UCSD-AML1 (cell line): ENCODE results near the gene EFNB1.
A peak's percentile ranks its signal among the peaks of the same experiment; 100 is the strongest.
"Not testable (repeated sequence)": the region's sequence is repeated elsewhere in the genome, so short reads cannot be mapped to it uniquely, and the experiment has no call there.

ENCODE experiments used
- DNase-seq: peaks from one replicate; lab custom pipeline; 2025; ENCODE audit not compliant: unreplicated experiment; lab: John Stamatoyannopoulos, UW

Gene EFNB1

DNA sequence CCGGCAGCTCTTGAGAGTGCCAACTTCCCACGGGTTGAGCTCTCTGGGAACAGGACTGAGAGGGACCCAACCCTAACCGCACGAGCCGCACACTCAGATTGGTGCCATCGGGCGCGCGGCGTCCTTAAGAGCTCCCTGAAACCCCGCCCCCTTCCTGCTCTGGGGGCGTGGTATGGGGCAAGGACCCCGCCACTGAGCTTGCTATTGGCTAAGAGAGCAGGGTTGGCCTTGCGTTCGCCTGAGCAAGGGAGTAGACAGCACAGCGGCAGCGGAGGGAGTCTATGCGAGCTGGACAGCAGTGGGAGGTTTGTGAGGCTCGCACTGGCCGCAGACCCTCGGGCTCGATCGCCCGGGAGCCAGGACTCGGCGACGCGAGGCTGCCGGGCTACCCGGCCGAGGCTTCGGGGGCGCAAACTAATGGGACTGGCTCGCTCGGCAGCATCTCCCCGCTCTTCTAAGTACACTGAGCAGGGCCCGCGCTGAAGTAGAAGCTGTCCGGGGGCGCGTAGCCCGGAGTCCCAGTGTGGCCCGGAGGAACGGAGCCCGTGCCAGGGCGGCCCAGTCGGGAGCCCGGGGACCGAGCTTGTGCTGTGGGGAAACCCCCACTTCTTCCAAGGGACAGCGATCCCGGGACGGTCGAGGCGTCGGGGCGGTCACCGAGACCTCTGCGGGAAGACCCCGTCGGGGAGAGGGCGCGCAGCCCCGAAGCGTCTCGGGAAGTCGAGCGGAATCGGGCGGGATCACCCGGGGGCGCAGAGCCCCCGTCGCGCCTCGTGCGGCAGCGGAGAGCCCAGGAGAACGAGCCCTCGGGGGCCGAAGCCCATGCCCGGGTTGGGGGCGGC lies at the start of gene EFNB1:
EFNB1 (plus strand) TSS at position 282 of the 842 bp plus-strand sequence. CDS start 756 bp downstream, outside the sequence.
- DNase-seq = peak; percentile 90

- DNase-seq = not testable (repeated sequence)
Measured at GRCh38 chrX:68781295-68781694, 47.5 kb upstream of the EFNB1 start.

- DNase-seq = no peak
Measured at GRCh38 chrX:68784816-68785215, 44.0 kb upstream of the EFNB1 start.

DNA sequence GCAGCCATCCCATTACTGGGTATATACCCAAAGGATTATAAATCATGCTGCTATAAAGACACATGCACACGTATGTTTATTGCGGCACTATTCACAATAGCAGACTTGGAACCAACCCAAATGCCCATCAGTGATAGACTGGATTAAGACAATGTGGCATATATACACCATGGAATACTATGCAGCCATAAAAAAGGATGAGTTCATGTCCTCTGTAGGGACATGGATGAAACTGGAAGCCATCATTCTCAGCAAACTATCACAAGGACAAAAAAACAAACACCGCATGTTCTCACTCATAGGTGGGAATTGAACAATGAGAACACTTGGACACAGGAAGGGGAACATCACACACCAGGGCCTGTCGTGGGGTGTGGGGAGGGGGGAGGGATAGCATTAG lies 42.2 kb upstream of the EFNB1 start:
- DNase-seq = not testable (repeated sequence)

DNA sequence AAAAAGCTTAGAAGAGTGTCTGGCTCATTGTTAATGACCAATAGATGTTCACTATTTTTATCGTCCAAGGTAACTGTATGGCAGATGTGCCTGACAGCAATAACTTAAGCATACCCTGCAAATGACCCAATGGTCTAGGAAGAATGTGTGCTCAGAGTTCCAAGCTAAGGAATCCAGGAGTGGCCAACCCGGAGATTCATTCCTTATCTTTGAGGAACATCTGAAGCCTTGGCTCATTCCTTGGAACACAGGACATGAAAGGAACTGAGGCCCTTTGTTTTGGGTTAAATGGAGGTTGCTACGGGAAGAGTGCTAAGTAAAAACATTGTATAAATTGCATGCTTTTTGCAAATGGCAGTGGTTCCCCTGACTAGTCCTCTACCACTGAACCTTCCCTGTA lies 38.9 kb upstream of the EFNB1 start:
- no peak for DNase-seq

GRCh38 chrX:68792083-68792482 lies 36.7 kb upstream of the EFNB1 start:
- DNase-seq = no peak

DNA sequence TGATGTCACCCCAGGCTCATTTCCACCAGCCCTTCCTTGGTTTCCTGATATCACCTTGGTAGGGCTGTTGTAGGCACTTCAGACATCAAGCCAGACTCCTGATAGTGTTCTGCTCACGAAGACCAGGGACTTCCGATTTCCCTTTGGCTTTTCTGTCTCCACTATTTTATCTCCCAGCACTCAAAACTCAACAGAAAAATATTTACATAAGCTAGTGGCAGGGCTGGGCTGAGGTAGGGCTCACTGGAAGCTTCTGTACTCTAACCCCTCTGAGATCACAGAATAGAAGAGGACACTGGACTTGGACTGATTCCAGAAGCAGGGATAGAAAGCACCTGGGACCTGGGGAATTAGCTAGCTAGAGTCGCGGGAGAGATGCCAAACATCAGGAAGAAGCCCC lies 34.4 kb upstream of the EFNB1 start:
- no peak for DNase-seq

DNA sequence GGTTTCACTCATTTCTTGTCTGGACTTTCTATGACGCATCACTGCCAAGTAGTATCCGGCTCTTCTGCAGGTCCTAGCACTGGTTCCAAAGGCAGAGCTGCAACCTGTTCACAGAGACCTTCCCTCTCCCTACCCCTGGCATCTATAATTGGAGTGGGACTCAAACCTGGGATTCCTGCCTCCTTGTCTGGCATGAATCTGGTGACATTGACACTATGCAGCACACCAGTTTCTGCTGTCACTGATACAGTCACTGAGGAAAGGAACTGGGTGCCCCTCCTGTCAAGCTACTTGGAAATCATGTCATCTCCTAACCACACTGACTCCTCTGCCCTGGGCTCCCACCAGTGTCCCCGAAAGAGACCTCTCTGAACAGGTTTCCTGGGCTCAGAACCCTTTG lies 33.1 kb upstream of the EFNB1 start:
- DNase-seq = no peak

GRCh38 chrX:68798400-68798799 lies 30.4 kb upstream of the EFNB1 start:
- not testable (repeated sequence) for DNase-seq

- no peak for DNase-seq
Measured at GRCh38 chrX:68801737-68802290, 27.0 kb upstream of the EFNB1 start.

DNA sequence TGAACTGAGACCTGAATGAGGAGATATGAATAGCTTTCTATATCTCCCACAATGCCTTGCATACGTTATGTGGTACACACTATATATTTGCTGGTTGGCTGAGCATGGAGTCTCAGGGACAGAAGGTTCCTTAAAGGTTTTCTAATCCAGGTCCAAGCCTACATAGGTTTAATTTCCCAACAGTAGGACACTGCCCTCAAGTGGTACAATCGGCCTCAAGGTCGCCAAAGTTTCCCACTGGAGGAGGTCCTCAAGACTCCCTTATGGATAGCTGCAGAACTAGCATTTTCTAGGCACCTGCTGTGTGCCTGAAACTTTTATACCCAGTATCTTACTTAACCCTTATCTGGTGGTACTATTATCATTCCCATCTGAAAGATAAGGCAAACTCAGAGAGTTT lies 21.0 kb upstream of the EFNB1 start:
- DNase-seq = no peak

DNA sequence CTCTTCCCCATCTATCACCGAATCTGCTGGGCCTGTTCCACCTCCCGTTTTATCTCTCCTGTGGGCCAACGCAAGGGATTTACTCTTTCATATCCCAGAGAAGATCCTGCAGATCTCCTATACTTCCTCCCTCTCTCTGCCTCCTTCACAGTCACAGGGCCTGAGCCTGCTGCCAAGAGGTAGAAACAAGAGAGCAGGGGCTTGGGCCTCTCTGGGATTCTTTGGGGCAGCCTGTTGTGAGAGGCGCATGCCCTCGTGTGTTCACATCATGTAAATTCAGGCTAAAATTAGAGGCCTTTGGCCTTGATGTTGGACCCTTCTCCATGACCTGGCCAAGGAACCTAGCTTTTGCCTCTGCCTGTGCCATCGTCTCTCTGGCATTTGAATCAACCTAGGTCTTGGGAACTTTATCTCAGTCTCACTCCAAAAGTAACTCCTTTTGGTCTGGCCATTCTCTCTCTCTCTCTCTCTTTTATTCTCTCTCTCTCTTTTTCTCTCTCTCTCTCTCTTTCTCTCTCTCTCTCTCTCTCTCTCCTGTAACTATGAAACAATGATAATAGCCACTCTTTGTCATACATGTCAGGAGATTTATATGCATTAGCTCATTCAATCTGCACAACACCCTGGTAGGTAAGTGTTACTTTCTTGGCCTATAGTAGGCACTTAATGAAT lies 20.0 kb upstream of the EFNB1 start:
- DNase-seq = no peak

GRCh38 chrX:68820476-68821110 lies 8.2 kb upstream of the EFNB1 start:
- DNase-seq = no peak

GRCh38 chrX:68821616-68822015 lies 7.2 kb upstream of the EFNB1 start:
- no peak for DNase-seq

GRCh38 chrX:68822641-68823410 lies 6.0 kb upstream of the EFNB1 start:
- no peak for DNase-seq

GRCh38 chrX:68823413-68824151 lies 5.2 kb upstream of the EFNB1 start:
- DNase-seq = no peak

- no peak for DNase-seq
Measured at GRCh38 chrX:68824152-68824433, 4.7 kb upstream of the EFNB1 start.

DNA sequence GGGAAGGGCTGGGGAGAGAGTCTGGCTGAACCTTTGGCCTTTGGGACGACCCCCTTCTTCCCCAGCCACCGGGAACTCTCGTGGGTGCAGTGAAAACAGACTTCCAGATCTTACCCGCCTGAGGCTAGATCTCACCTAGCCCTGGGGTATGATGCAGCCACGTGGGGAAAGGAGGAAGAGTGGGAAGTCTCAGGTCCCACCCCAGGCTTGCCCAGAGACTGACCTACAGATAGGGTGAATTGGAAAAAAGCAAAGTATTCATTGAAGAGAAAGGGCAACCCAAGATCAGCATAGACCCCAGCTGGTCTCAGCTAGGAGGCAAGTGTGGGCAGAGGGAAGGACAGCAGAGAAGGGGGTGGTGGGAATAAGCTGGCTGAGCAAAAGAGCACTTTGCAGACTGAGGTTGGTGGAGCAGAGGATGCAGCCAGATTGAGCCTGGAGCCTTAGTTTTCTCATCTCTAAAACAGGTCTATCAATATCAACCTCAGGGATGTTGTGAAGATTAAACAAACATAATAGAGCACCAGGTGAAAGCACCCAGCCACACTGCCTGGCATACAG lies 4.2 kb upstream of the EFNB1 start:
- no peak for DNase-seq

DNA sequence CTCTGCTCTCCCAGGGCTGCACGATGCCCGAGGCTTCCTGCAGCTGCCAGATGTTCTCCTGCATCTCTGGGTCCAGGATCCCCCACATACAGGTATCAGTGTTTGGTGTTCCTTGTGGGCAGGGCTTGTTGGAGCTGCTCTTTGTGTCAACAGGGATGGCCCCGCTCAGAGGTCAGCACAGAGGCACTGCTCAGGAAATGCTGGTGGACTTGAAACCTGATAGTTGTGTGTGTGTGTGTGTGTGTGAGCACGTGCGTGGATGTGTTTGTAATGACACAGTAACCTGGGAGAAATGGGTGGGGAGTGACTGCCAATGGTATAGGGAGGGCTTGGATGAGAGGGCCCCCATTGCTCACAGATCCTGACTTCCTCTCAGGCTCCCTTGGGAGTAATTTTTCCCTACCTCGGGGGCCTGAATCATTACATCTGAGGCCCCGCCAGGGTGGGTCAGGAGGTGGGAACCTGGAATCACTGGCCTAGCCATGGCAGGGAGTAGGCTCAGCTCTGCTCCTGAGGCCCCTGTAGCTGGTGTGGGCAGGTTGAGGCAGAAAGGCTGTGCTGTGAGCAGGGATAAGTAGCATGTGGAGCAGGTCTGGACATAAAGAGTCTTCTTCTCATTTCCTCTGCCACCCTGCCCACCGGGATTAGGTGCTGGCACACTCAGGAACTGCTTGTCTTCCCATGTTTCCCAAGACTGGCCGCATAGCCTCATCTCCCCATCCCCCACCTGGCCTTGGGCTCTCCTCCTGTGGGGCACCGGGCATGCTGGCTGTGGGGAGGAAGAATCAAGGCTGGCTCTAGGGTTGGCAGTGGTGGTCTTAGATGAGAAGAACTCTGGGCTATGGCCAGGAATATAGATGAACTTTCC lies 2.5 kb upstream of the EFNB1 start:
- no peak for DNase-seq
